ENCODE results near the gene COL12A1. TPM values are rescaled to one million over a fixed set of nuclear protein-coding genes. Genes with fewer than 3 reads are reported as not detected.
A peak's percentile ranks its signal among the peaks of the same experiment; 100 is the strongest.

Gene COL12A1
- total RNA-seq, 6 experiments from 2014 or later, result 205 to 304 (median 227) TPM

DNA sequence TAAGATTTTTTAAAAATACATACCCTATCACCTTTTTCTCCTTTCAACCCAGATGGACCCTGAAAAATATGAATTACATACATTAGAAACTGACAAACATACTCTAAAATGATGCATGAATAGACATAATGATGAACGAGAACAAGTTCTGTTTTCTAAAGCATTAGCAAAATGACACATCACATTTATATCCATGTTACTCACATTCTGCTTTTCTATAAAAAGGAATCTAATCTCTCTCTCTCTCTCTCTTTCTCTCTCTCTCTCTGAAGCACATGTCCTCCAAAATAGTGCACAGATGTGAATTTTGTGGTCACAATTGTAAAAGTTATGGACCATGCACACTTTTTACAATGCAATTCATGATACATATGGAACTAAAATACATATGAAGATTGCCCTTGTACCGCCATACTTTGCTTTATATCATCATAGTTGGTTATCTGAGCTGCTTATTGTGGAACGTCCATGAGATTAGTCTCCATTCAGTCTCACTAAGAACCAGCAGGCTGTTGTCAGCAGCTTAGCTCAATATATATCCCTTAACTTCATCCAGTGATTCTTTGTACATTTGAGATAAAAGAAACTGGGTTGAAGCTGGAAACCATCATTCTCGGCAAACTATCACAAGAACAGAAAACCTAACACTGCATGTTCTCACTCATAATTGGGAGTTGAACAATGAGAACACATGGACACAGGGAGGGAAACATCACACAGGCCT is 114.2 kb downstream of the COL12A1 start:
- Mint-ChIP-seq H3K4me3 (no peak overlapping the region), H3K9me3 (no peaks in the 10 kb centered on the region), H3K36me3 (ENCODE audit: low read depth) (peaks cover 34% of the 10 kb centered on the region), H3K4me1 (ENCODE audit: low read depth) (peaks cover 19% of the 10 kb centered on the region), H3K27ac (no peak overlapping the region), H3K27me3 (ENCODE audit: insufficient read depth) (peaks cover 3% of the 10 kb centered on the region; the same call in 1 of the 2 replicates)
- TF ChIP-seq, protein P1, sequence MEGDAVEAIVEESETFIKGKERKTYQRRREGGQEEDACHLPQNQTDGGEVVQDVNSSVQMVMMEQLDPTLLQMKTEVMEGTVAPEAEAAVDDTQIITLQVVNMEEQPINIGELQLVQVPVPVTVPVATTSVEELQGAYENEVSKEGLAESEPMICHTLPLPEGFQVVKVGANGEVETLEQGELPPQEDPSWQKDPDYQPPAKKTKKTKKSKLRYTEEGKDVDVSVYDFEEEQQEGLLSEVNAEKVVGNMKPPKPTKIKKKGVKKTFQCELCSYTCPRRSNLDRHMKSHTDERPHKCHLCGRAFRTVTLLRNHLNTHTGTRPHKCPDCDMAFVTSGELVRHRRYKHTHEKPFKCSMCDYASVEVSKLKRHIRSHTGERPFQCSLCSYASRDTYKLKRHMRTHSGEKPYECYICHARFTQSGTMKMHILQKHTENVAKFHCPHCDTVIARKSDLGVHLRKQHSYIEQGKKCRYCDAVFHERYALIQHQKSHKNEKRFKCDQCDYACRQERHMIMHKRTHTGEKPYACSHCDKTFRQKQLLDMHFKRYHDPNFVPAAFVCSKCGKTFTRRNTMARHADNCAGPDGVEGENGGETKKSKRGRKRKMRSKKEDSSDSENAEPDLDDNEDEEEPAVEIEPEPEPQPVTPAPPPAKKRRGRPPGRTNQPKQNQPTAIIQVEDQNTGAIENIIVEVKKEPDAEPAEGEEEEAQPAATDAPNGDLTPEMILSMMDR (IDR thresholded peaks at IDR 0.05), result no peak
- DNase-seq, result peak; percentile 15

DNA sequence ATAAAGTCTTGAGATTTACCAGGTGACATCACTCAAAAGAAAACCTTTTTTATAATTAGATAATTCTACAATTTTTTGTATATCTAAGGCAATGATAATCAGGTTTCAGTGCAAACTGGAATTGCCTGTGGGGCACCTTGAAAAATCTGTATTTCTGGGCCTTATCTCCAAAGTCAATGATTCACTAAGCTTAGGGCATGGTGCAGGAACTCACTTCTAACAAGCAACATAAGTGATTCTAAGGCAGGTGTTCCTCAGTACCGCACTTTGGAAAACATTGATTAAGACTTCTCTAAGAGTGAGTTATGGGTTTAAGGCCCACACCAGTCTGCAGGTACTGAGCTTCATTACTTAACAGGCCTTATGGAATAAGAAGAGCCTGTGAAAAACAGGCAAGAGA is 115.3 kb downstream of the COL12A1 start:
- Mint-ChIP-seq H3K27ac (no peak overlapping the region), H3K36me3 (ENCODE audit: low read depth) (peaks cover 28% of the 10 kb centered on the region), H3K4me3 (no peak overlapping the region), H3K4me1 (ENCODE audit: low read depth) (peaks cover 10% of the 10 kb centered on the region), H3K27me3 (ENCODE audit: insufficient read depth) (peaks cover 3% of the 10 kb centered on the region; the same call in 1 of the 2 replicates), H3K9me3 (no peaks in the 10 kb centered on the region)
- no peak for DNase-seq
- TF ChIP-seq, protein P1 (IDR thresholded peaks at IDR 0.05), result no peak

DNA sequence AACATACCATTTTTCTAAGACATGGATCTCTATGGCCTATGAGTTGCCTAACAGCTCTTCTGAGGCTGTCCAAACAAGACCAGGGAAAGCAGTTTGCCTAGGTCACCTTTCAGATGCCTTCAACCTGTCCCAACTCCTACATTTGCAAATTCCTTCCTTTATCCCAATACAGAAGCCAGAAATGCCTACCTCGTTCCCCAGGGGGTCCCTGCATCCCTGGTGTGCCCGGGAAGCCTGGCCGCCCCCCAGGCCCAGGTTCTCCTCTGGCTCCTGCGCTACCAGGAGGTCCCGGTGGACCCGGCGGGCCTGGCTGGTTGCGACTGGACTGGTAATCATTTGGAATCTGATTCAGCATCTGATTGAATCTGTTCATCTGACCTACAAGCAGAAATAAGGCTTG is 115.9 kb downstream of the COL12A1 start:
- Mint-ChIP-seq H3K4me1 (ENCODE audit: low read depth) (peaks cover 10% of the 10 kb centered on the region), H3K27ac (no peak overlapping the region), H3K36me3 (ENCODE audit: low read depth) (peaks cover 31% of the 10 kb centered on the region), H3K9me3 (no peaks in the 10 kb centered on the region), H3K27me3 (ENCODE audit: insufficient read depth) (peaks cover 5% of the 10 kb centered on the region; the same call in 1 of the 2 replicates), H3K4me3 (no peak overlapping the region)
- TF ChIP-seq, protein P1 (IDR thresholded peaks at IDR 0.05), result no peak
- no peak for DNase-seq

DNA sequence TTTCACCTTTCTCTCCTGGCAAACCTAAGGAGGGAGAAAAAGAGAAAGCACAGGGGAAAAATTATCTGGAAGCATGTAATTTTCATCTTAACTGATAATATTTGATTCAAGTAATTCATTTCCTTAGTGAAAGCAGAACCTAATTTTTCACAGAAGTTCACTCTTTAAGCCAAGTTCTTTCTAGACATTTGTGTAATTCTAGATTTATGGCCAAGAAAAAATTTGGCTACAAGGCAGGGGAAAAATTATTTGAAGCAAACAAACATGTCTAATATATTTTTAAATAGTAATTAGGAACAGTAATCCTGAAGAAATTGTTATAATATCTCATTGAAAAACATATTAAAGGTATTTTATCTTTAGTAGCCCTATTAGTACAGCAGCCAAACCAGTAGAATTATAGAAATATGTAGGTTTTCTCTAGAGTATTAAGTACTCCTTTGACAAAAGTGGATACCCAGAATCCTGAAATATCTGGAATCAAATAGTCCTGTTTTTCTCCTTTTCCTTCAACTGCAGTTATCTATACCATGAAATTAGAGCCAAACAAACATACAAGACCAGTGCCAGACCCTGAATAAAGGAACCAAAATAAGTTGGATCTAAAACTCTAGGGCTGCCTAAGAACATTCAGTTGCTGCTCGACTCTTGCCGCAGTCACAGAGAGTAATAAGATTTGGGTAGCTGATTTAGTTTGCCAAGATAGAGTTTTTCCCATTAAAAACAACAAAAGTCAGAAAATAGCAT is 116.5 kb downstream of the COL12A1 start:
- H3K4me1 Mint-ChIP-seq (ENCODE audit: low read depth), result peaks cover 10% of the 10 kb centered on the region
- TF ChIP-seq, protein P1 (IDR thresholded peaks at IDR 0.05), result no peak
- H3K36me3 Mint-ChIP-seq (ENCODE audit: low read depth), result peaks cover 35% of the 10 kb centered on the region
- DNase-seq, result no peak
- H3K9me3 Mint-ChIP-seq, result no peaks in the 10 kb centered on the region
- H3K4me3 Mint-ChIP-seq, result no peak overlapping the region
- H3K27ac Mint-ChIP-seq, result no peak overlapping the region
- 0 out of 2 replicates have a peak, but pooled peaks cover 5% of the 10 kb centered on the region for H3K27me3 Mint-ChIP-seq (ENCODE audit: insufficient read depth)

DNA sequence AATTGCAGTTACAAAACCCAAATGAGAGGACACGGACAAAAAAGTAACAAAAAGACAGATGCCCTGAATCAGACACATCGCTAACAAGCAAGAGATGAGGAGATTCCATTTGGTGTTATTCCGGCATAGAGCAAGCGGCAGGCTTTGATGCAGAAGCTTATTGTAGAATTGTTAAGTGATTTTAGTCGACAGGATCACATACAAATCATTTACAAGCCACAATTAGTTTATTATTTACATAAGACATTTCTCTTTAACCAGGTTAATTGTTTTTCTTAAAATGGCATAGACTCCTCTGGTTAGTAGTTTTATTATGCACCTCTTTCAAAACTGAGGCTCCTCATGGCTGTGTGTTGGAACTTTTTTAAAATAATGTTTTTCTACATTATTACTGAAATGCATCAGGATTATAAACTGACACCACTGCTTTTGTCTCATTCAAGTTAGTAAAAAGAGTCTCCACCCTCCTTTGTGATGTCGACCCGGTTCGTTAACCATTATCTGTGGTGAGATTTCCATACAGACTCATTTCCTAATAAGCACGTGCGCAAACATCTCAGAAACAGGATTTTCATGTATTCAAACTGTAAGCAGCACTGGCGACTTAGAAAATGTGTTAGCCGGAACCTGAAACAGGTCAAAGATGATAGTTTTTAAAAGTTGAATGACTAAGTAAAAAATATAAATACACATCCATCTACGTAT is 119.8 kb downstream of the COL12A1 start:
- no peak overlapping the region for H3K27ac Mint-ChIP-seq
- TF ChIP-seq, protein P1 (IDR thresholded peaks at IDR 0.05), result no peak
- peaks cover 12% of the 10 kb centered on the region; the same call in 1 of the 2 replicates for H3K27me3 Mint-ChIP-seq (ENCODE audit: insufficient read depth)
- no peak overlapping the region for H3K4me3 Mint-ChIP-seq
- H3K4me1 Mint-ChIP-seq (ENCODE audit: low read depth), result peaks cover 21% of the 10 kb centered on the region
- no peak for DNase-seq
- peaks cover 54% of the 10 kb centered on the region for H3K36me3 Mint-ChIP-seq (ENCODE audit: low read depth)
- no peaks in the 10 kb centered on the region for H3K9me3 Mint-ChIP-seq

All from HFFc6 (cell line).